H1 (cell line): ENCODE measurements around the gene ZDHHC1. TPM values are rescaled to one million over a fixed set of nuclear protein-coding genes. Genes with fewer than 3 reads are reported as not detected.

Experiments used
- CTCF ChIA-PET: fragments of 300-600 bp; sonication (Branson Sonifier 250); formaldehyde crosslinking; loops from one replicate; lab custom pipeline; 2021; ENCODE audit not compliant: partially characterized antibody; lab: Charles Lee
- POLR2A ChIA-PET: fragments of 300-600 bp; sonication (Branson Sonifier 250); formaldehyde crosslinking; loops from one replicate; lab custom pipeline; 2021; ENCODE audit warnings: inconsistent platforms; ENCODE audit not compliant: partially characterized antibody; lab: Charles Lee
- DNase-seq, 2 experiments: peaks; one replicate each; pipeline versions ENCODE4 v3.0.0 to v3.0.0-alpha.2; 2010 to 2022; ENCODE audit warnings: low spot score in 2 of 2, low read depth in 1 of 2, mixed read lengths in 1 of 2
- FAIRE-seq: peaks from 2 replicates; lab custom pipeline; 2011; peaks lifted over from hg19 to GRCh38; lab: Jason Lieb, UNC
- H2AFZ ChIP-seq: 2 replicates; pipeline ENCODE4 v1.8.1; 2012; ENCODE audit warnings: low read length, inconsistent platforms
- H2AK5ac ChIP-seq: 2 replicates; pipeline ENCODE4 v1.6.1; 2013; ENCODE audit warnings: low read depth, low read length
- H2BK120ac ChIP-seq: replicated peaks from 2 replicates; pipeline ENCODE3; 2013; ENCODE audit warnings: low read depth, low read length, inconsistent platforms
- H2BK12ac ChIP-seq: 2 replicates; pipeline ENCODE4 v1.6.1; 2013; ENCODE audit warnings: low read depth, low read length
- H2BK15ac ChIP-seq: 2 replicates; pipeline ENCODE4 v1.6.1; 2013; ENCODE audit warnings: low read length
- H2BK20ac ChIP-seq: 2 replicates; pipeline ENCODE4 v1.6.1; 2013; ENCODE audit warnings: low read length
- H2BK5ac ChIP-seq: 2 replicates; pipeline ENCODE4 v1.6.1; 2013; ENCODE audit warnings: low read depth, low read length
- H3K14ac ChIP-seq: 2 replicates; pipeline ENCODE4 v1.6.1; 2013; ENCODE audit warnings: inconsistent platforms; ENCODE audit not compliant: insufficient read length
- H3K18ac ChIP-seq: 2 replicates; pipeline ENCODE4 v1.6.1; 2013; ENCODE audit warnings: low read length; ENCODE audit errors: extremely low read depth
- H3K23ac ChIP-seq: 2 replicates; pipeline ENCODE4 v1.6.1; 2013; ENCODE audit warnings: inconsistent platforms; ENCODE audit not compliant: insufficient read length
- H3K23me2 ChIP-seq: 2 replicates; pipeline ENCODE4 v1.6.1; 2013; ENCODE audit warnings: low read depth, low read length
- H3K27ac ChIP-seq: 2 replicates; pipeline ENCODE4 v1.6.1; 2011; ENCODE audit warnings: low read depth, low read length, inconsistent platforms
- H3K27me3 ChIP-seq, 4 experiments: replicated peaks in 1 of 4; 1 replicate in 1 of 4; 2 replicates in 3 of 4; pipeline versions ENCODE4 v1.6.1 to v1.8.1; 2011 to 2013; ENCODE audit warnings: low read length in 3 of 4, mild to moderate bottlenecking in 3 of 4, inconsistent platforms in 2 of 4, mixed read lengths in 2 of 4, moderate library complexity in 1 of 4; ENCODE audit not compliant: control insufficient read depth in 3 of 4, insufficient read depth in 3 of 4; ENCODE audit errors: extremely low read depth in 1 of 4
- H3K36me3 ChIP-seq, 4 experiments: 2 replicates each; pipeline versions ENCODE4 v1.6.1 to v1.8.1; 2011 to 2013; ENCODE audit warnings: mild to moderate bottlenecking in 4 of 4, low read length in 3 of 4, moderate library complexity in 2 of 4, control low read depth in 1 of 4, inconsistent platforms in 1 of 4; ENCODE audit not compliant: insufficient read depth in 4 of 4, control insufficient read depth in 2 of 4
- H3K4ac ChIP-seq: replicated peaks from 2 replicates; pipeline ENCODE3; 2013; ENCODE audit warnings: low read length, low read depth, mixed read lengths, inconsistent platforms; ENCODE audit not compliant: insufficient read length
- H3K4me1 ChIP-seq, 4 experiments: replicated peaks in 1 of 4; 1 replicate in 1 of 4; 2 replicates in 3 of 4; pipeline versions ENCODE4 v1.6.1 to v1.8.1; 2011 to 2013; ENCODE audit warnings: low read length in 3 of 4, inconsistent platforms in 2 of 4, mixed read lengths in 1 of 4; ENCODE audit not compliant: insufficient read depth in 4 of 4, control insufficient read depth in 3 of 4
- H3K4me2 ChIP-seq, 2 experiments: 2 replicates each; pipeline versions ENCODE4 v1.6.1 to v1.8.1; 2011 to 2013; ENCODE audit warnings: low read depth in 2 of 2, low read length in 2 of 2, control low read depth in 1 of 2, inconsistent platforms in 1 of 2, mild to moderate bottlenecking in 1 of 2; ENCODE audit not compliant: insufficient read depth in 1 of 2
- H3K4me3 ChIP-seq, 4 experiments: fragments of 200-600, 300-600 bp in 1 of 4; sonication (generic), shearing (Covaris generic), sonication (Bioruptor Twin) in 1 of 4; 2 replicates each; pipeline versions ENCODE4 v1.5.1 to v1.8.1; 2011 to 2016; ENCODE audit warnings: low read length in 4 of 4, low read depth in 3 of 4, control low read depth in 2 of 4, inconsistent platforms in 2 of 4, mild to moderate bottlenecking in 2 of 4, mixed read lengths in 1 of 4, moderate library complexity in 1 of 4; ENCODE audit not compliant: insufficient read depth in 2 of 4; ENCODE audit errors: extremely low read depth in 1 of 4
- H3K56ac ChIP-seq: replicated peaks from 2 replicates; pipeline ENCODE3; 2013; ENCODE audit warnings: low read depth, mild to moderate bottlenecking, mixed read lengths, low read length, inconsistent platforms; ENCODE audit not compliant: insufficient read length
- H3K79me1 ChIP-seq: 2 replicates; pipeline ENCODE4 v1.6.1; 2013; ENCODE audit warnings: low read depth, low read length, control low read depth
- H3K79me2 ChIP-seq, 2 experiments: 2 replicates each; pipeline versions ENCODE4 v1.6.1 to v1.8.1; 2012 to 2013; ENCODE audit warnings: low read length in 2 of 2, mild to moderate bottlenecking in 2 of 2, inconsistent platforms in 1 of 2; ENCODE audit not compliant: insufficient read depth in 2 of 2, control insufficient read depth in 1 of 2
- H3K9ac ChIP-seq, 4 experiments: replicated peaks in 1 of 4; 1 replicate in 1 of 4; 2 replicates in 3 of 4; pipeline versions ENCODE4 v1.6.1 to v1.8.1; 2011 to 2013; ENCODE audit warnings: low read depth in 3 of 4, low read length in 3 of 4, control low read depth in 2 of 4, mild to moderate bottlenecking in 2 of 4, moderate library complexity in 2 of 4, inconsistent platforms in 1 of 4; ENCODE audit errors: extremely low read depth in 1 of 4
- H3K9me3 ChIP-seq, 2 experiments: 2 replicates each; pipeline versions ENCODE4 v1.6.1 to v1.8.1; 2012 to 2013; ENCODE audit warnings: mild to moderate bottlenecking in 2 of 2, moderate library complexity in 2 of 2, control low read depth in 1 of 2, inconsistent platforms in 1 of 2, low read depth in 1 of 2, low read length in 1 of 2, mixed read lengths in 1 of 2; ENCODE audit not compliant: insufficient read depth in 2 of 2
- H4K20me1 ChIP-seq, 2 experiments: replicated peaks in 1 of 2; 2 replicates each; pipeline versions ENCODE3 to v1.8.1; 2011 to 2013; ENCODE audit warnings: inconsistent platforms in 2 of 2, low read length in 2 of 2, mild to moderate bottlenecking in 1 of 2; ENCODE audit not compliant: insufficient read depth in 2 of 2, control insufficient read depth in 1 of 2
- H4K5ac ChIP-seq: 2 replicates; pipeline ENCODE4 v1.6.1; 2013; ENCODE audit warnings: low read length, low read depth, mixed read lengths, inconsistent platforms; ENCODE audit not compliant: insufficient read length
- H4K8ac ChIP-seq: 2 replicates; pipeline ENCODE4 v1.8.0; 2013; ENCODE audit warnings: mild to moderate bottlenecking, moderate library complexity, low read length, inconsistent platforms; ENCODE audit not compliant: insufficient read depth; ENCODE audit errors: extremely low read depth
- H4K91ac ChIP-seq: replicated peaks from 2 replicates; pipeline ENCODE3; 2013; ENCODE audit warnings: low read length, mixed read lengths, inconsistent platforms; ENCODE audit not compliant: insufficient read length
- CEBPB ChIP-seq: IDR thresholded peaks from 2 replicates; pipeline ENCODE4 v1.6.1; 2012; ENCODE audit warnings: low read depth, low read length
- EGR1 ChIP-seq: IDR thresholded peaks from 2 replicates; pipeline ENCODE4 v1.6.1; 2011; ENCODE audit warnings: low read depth, low read length, borderline replicate concordance
- EZH2 ChIP-seq: fragments of 200-600 bp; sonication (generic); IDR thresholded peaks from 2 replicates; pipeline ENCODE4 v1.7.1; 2012; ENCODE audit warnings: low read depth, mild to moderate bottlenecking, moderate library complexity, low read length, inconsistent platforms; ENCODE audit not compliant: severe bottlenecking
- MAFK ChIP-seq: IDR thresholded peaks from 2 replicates; pipeline ENCODE4 v1.6.1; 2012; ENCODE audit warnings: low read depth, mild to moderate bottlenecking, improper control_type of control experiment, low read length
- POLR2AphosphoS5 ChIP-seq: IDR thresholded peaks from 2 replicates; pipeline ENCODE4 v1.6.1; 2011; ENCODE audit warnings: low read depth, low read length
- RBBP5 ChIP-seq: IDR thresholded peaks from 2 replicates; pipeline ENCODE4 v1.7.1; 2012; ENCODE audit warnings: low read depth, mild to moderate bottlenecking, inconsistent platforms, low read length, moderate library complexity, borderline replicate concordance
- RXRA ChIP-seq: IDR thresholded peaks from 2 replicates; pipeline ENCODE4 v1.6.1; 2011; ENCODE audit warnings: low read depth, mild to moderate bottlenecking, low read length, moderate library complexity; ENCODE audit not compliant: insufficient read depth
- TCF12 ChIP-seq: IDR thresholded peaks from 2 replicates; pipeline ENCODE4 v1.6.1; 2011; ENCODE audit warnings: low read depth, mild to moderate bottlenecking, low read length
- ZNF274 ChIP-seq: IDR thresholded peaks from 2 replicates; pipeline ENCODE4 v1.7.0; 2012; ENCODE audit warnings: low read length, borderline replicate concordance; ENCODE audit errors: extremely low read depth
- WGBS, 2 experiments: shearing (Covaris generic) in 1 of 2; methylation state at CpG; one replicate each; pipeline versions ENCODE4 v1.1.6 to v1.1.7; 2013 to 2015; ENCODE audit warnings: low lambda C conversion rate in 2 of 2, mixed read lengths in 2 of 2, inconsistent platforms in 1 of 2, low coverage in 1 of 2, missing lambda C conversion rate in 1 of 2; ENCODE audit not compliant: insufficient replicate concordance in 2 of 2, insufficient coverage in 1 of 2, insufficient read length in 1 of 2; ENCODE audit errors: extremely low coverage in 1 of 2, missing lambda C conversion rate in 1 of 2; 5-methylcytosine and 5-hydroxymethylcytosine counted together
- polyA plus RNA-seq, 7 experiments: library from polyadenylated mRNA; depleted of rRNA in 3 of 7; stranded (reverse) in 5 of 7; unstranded in 2 of 7; fragments of >200 nt in 5 of 7; fragments of 200-250 nt in 2 of 7; gene quantifications; 1 replicate in 5 of 7; 2 replicates in 1 of 7; 4 replicates in 1 of 7; pipeline versions ENCODE4 v1.2.1 to v1.2.3, GENCODE V29; 2011 to 2013; ENCODE audit warnings: missing spikeins in 2 of 7, mixed read lengths in 2 of 7
- total RNA-seq: library from RNA; stranded (reverse); fragmentation: NEBNext Ultra II Directional; extraction: Animal tissue kit (Norgen Biotek cat#: 25700); gene quantifications from 2 replicates; pipeline ENCODE4 v1.2.1, GENCODE V29; 2021

ZDHHC1 gene
- total and polyA plus RNA-seq, 2 of the 8 experiments (the other 6 are each of a cell fraction or from before 2014, with no cell fraction given) = 3.1 to 4.9 TPM

- POLR2A ChIA-PET = no interaction called here
- no peak overlapping the region; the same call in 1 of the 2 replicates for H2AK5ac ChIP-seq
- no peak overlapping the region for H3K27ac ChIP-seq
Observed at GRCh38 chr16:67419502-67419901, 3.2 kb upstream of the ZDHHC1 start.

More at GRCh38 chr16:67419502-67419901, 3.2 kb upstream of the ZDHHC1 start:
- Histone ChIP-seq H3K4me2 (no peak overlapping the region), H2BK5ac (no peak overlapping the region), H2BK15ac (peak overlapping the region; percentile 92; the same call in 1 of the 2 replicates), H4K5ac (no peak overlapping the region), H2BK20ac (peak overlapping the region; percentile 90), H3K9me3 (no peaks in the 10 kb centered on the region), H3K36me3 (no peaks in the 10 kb centered on the region), H3K4me1 (peaks cover 5 to 23% (median 15%) of the 10 kb centered on the region in 4 experiments; a peak in 6 of 7 replicates), H3K27me3 (no peaks in the 10 kb centered on the region; a peak in 2 of 7 replicates), H3K79me2 (no peaks in the 10 kb centered on the region), H3K14ac (no peak overlapping the region), H3K23ac (no peak overlapping the region), H4K20me1 (no peaks in the 10 kb centered on the region), H3K23me2 (peaks cover 4% of the 10 kb centered on the region; the same call in 1 of the 2 replicates), H3K56ac (no peak overlapping the region), H3K4me3 (no peak overlapping the region), H3K9ac (no peak overlapping the region), H2BK12ac (peak overlapping the region; percentile 94; the same call in 1 of the 2 replicates), H4K8ac (no peak overlapping the region; the same call in 1 of the 2 replicates), H4K91ac (peak overlapping the region; percentile 67), H3K79me1 (no peaks in the 10 kb centered on the region; the same call in 1 of the 2 replicates), H3K4ac (no peak overlapping the region), H2BK120ac (no peak overlapping the region), H3K18ac (no peak overlapping the region), H2AFZ (no peak overlapping the region)
- no peak for DNase-seq
- CTCF ChIA-PET = interaction anchor here (0.6 to 24.6 kb wide), 7 partner anchors 8 to 118 kb away, joined by 3 to 476 read pairs (median 48); partner anchors contain the start of gene TPPP3
- no peak for FAIRE-seq
- WGBS, 2 experiments = 89% methylated on average over 3 of the region's 3 CpGs; no CpG with 5 or more reads in 1 of the 2 experiments
- no peak for TF ChIP-seq TCF12
- no peak for TF ChIP-seq RBBP5
- TF ChIP-seq RXRA = no peak
- no peak for TF ChIP-seq POLR2AphosphoS5
- no peak for TF ChIP-seq CEBPB
- TF ChIP-seq EGR1 = no peak
- no peak for TF ChIP-seq MAFK
- TF ChIP-seq ZNF274 = no peak
- TF ChIP-seq EZH2 = no peak
